ENCODE measurements around the gene NTRK1.

GRCh38 chr1:156910309-156910782 is 49.7 kb downstream of the NTRK1 start:
- TF ChIP-seq CTCF (IDR thresholded peaks at IDR 0.05), result peak; percentile 56 to 91 (median 67)
- TF ChIP-seq POLR2A (IDR thresholded peaks at IDR 0.05), result no peak

Measured in testis (tissue), 2 donors.